HL-60/S4 treated with retinoic acid at 250 ng/mL for 4 days and 3 days (cell line): ENCODE results near the gene OR5A1.
"Not testable (repeated sequence)": the region's sequence is repeated elsewhere in the genome, so short reads cannot be mapped to it uniquely, and the experiment has no call there.

ENCODE experiments used
- in situ Hi-C: fragments of 300-500 bp; cut with MboI; formaldehyde crosslinking; loops from 2 replicates; pipeline ENCODE4 v1.7.0; 2022; ENCODE audit warnings: low sequenced_read_pairs

Gene OR5A1

GRCh38 chr11:59436169-59436568 lies at the start of gene OR5A1:
Gene OR5A1 (plus strand): TSS chr11:59436469. CDS start chr11:59443169, 6,700 bp downstream.
- in situ Hi-C loops, result no loop called here

DNA sequence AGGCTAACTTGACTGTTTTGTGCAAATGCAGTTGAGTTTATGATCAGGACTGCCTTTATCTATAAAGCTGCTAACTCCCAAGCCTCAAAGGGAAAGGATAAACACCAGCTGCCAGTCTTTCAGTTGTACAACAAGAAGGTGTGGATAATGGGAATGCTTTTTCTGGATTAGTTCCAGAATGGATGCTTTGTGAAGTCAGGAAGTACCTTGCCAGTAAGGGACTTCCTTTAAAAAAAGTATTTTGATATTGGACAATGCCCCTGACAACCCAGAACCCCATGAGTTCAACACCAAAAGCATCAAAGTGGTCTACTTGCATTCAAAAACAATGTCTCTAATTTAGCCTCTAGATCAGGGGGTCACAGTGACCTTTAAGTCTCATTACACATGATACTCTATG lies 42.1 kb upstream of the OR5A1 start:
- in situ Hi-C loops, result no loop called here

- in situ Hi-C loops, result no loop called here
Measured at GRCh38 chr11:59400461-59401261, 35.6 kb upstream of the OR5A1 start.

GRCh38 chr11:59401262-59401552 lies 35.1 kb upstream of the OR5A1 start:
- in situ Hi-C loops, result no loop called here

GRCh38 chr11:59403546-59403945 lies 32.7 kb upstream of the OR5A1 start:
- in situ Hi-C loops, result no loop called here

DNA sequence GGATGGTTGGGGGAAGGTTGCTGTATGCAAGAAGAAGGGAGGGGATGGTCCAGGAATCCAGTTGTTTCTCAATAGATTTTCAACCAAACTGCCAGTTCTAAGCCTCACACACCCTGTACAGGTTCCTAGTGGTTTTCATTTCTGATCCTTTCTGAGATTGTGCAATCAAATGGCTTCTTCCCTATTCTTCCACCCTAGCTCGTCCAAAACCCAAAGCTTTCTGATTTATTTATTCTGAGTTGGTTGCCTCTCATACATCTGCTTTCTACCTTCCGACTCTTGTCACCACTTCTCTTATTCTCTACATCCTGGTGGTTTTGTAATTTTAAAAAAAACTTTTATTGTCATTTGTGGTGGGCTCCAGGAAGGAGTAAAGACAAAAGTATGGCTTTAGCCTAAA lies 22.6 kb upstream of the OR5A1 start:
- in situ Hi-C loops, result no loop called here

- in situ Hi-C loops, result no loop called here
Measured at GRCh38 chr11:59415111-59415510, 21.2 kb upstream of the OR5A1 start.

DNA sequence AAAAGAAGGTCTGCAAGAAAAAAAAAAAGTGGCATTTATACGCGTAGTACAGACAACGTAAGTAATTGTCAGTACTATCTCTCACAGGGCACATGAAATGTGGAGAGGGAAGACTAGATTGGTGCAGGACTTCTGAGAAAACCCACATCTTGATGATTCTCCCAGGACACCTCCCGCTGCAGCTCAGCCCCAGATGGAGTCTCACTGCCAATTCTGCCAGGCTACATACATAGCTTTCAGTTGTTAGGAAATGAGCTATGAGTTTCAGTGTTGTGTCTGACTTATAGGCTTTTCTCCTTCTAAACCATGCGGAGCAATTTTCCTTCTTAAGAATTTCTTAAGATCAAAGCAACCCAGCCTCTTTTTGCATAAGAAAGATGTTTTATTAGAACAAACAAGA lies 19.7 kb upstream of the OR5A1 start:
- in situ Hi-C loops, result no loop called here

DNA sequence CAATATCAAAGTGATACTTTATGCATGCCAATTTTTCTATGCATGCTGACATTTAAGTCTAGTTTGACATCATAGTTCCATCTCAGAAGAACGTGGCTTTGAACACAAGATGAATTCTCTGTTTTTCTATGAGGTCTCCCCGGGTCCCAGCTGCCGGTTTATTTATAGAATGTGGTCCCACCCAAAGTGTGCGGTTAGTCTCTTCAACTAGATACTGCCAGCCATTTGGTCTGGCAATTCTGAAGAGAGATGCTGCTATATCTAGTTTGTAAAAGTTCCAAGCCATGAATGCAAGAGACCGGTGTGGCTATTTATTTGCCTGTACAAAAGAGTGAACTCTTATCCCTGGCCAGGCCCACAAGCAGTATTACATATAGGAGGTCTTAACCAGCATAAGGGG lies 19.2 kb upstream of the OR5A1 start:
- in situ Hi-C loops, result no loop called here

DNA sequence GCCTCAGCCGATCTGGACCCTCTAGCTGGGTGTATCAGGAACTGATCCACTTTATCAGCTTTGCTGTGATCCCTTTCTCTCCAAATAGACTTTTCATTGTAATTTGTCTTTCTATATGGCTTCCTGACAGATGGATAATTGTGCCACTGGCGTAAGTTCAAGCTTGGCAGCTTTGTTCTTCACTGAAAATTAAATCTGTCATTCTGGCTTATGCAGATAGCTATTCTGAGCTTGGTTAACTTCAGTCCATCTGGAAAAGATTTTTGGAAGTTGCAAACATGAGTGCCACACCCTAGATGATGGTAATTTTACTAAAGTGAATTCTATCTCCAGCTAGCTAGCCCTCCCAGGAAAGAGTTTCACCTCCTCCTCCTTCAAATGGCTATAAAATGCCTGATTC lies 18.1 kb upstream of the OR5A1 start:
- in situ Hi-C loops, result no loop called here

DNA sequence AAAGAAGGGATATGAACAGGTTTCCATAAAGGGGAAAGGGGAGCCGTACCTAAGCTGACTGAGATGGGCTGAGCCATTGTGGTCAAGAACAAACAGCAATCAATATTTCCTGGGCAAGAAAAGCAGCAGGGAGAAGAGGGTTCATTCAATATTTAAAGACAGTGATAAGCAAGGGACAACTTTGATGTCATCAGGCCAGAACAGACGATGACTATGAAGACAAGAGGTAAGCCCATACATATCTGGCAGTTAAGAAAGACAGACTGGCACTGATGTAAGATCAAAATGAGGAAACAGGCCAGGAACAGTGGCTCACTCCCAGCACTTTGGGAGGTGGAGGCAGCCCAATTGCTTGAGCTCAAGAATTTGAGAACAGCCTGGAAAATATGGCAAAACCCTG lies 12.4 kb upstream of the OR5A1 start:
- in situ Hi-C loops, result loop anchor here (10.0 kb wide), 1 partner anchor 239 kb away; no protein-coding TSS in a partner anchor

GRCh38 chr11:59425131-59425530 lies 11.1 kb upstream of the OR5A1 start:
- in situ Hi-C loops, result loop anchor here (10.0 kb wide), 1 partner anchor 240 kb away; no protein-coding TSS in a partner anchor

GRCh38 chr11:59426361-59427067 lies 9.8 kb upstream of the OR5A1 start, which contains the start of gene OR5A2:
Gene OR5A2 (minus strand): TSS chr11:59426413. CDS start chr11:59422953, 3,460 bp downstream.
- in situ Hi-C loops, result loop anchor here (10.0 kb wide), 1 partner anchor 242 kb away; no protein-coding TSS in a partner anchor

GRCh38 chr11:59427068-59427382 lies 9.2 kb upstream of the OR5A1 start:
- in situ Hi-C loops, result loop anchor here (10.0 kb wide), 1 partner anchor 242 kb away; no protein-coding TSS in a partner anchor

DNA sequence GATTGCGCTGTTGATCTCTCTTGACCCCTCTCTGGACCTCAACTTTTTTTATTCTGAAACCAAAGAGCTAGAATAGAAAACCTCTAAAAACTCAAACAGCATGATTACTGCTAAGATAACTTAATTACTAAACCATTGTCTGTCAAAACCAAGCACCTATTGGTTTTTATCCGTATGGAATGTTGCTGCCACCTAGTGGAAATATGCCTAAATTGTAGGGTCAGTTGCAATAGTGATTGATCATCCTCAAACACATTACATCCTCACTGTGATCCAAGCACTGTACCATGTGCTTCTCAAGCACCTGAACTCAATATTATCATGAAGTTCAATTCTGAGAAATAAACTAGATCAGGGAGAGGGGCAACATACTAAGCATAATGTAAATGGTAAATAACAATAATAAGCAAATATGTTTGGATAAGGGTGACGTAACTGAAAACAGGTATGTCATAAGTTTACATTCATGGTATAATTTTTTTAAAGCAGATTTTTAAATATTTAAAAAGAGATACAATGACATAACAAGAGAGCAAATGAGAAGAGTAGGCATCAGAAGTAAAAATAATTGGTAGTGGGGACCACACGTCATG lies 6.2 kb upstream of the OR5A1 start:
- in situ Hi-C loops, result loop anchor here (10.0 kb wide), 1 partner anchor 245 kb away; no protein-coding TSS in a partner anchor

DNA sequence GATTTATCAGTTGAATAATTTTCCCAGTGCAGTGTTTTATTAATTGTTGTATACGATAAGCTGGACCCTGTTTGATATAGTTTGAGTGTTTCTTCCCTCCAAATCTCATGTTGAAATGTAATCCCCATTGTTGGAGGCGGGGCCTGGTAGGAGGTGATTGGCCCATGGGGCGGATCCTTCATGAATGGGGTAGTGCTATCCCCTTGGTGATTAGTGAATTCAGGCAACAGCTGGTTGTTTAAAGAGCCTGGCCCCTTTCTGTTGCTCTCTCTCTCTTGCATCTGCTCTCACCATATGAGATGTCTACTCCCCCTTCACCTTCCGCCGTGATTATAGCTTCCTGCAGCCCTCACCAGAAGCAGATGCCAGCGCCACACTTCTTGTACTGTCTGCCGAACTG lies 1.5 kb downstream of the OR5A1 start:
- in situ Hi-C loops, result no loop called here

GRCh38 chr11:59445624-59446023 lies 9.4 kb downstream of the OR5A1 start:
- in situ Hi-C loops, result not testable (repeated sequence)

DNA sequence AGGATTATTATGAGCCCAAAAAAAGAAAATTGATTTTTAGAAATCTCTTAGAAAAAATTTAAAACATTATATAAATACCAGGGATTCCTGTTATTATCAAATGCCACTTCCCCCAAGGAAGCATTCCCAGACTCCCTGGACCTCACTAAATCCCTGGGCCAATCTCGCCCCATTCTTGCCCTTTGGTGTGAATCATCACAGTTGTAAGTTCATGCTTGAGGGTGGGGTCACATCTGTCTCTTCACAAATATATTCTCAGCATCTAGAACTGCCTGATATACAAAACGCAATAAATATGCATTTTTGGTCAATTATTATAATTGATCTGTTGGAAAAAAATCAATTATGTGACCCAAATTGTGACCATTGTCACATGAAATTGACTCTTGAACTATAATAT lies 12.2 kb downstream of the OR5A1 start:
- in situ Hi-C loops, result no loop called here

DNA sequence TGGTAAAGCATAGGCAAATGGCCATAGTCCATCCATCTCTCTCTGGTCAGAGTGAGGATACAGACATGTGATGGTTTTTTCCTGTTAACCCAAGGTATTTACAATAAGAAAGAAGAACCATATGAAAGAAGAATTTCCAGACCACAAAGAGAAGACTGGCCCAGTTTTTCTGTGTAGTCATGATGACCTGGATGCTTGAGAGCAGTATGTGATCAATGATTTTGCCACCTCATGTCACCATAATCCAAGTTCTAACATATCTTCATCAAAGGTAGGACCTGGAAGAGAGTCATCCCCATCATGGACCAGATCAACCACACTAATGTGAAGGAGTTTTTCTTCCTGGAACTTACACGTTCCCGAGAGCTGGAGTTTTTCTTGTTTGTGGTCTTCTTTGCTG lies 20.4 kb downstream of the OR5A1 start, which contains the start of gene OR4D6:
Gene OR4D6, plus strand, starts transcription at position 301 of the 400 bp plus-strand sequence. Its CDS starts 0 bp downstream, at position 301.
- in situ Hi-C loops, result no loop called here

GRCh38 chr11:59459916-59460315 lies 23.6 kb downstream of the OR5A1 start:
- in situ Hi-C loops, result no loop called here

- in situ Hi-C loops, result no loop called here
Measured at GRCh38 chr11:59463190-59463641, 26.9 kb downstream of the OR5A1 start.

DNA sequence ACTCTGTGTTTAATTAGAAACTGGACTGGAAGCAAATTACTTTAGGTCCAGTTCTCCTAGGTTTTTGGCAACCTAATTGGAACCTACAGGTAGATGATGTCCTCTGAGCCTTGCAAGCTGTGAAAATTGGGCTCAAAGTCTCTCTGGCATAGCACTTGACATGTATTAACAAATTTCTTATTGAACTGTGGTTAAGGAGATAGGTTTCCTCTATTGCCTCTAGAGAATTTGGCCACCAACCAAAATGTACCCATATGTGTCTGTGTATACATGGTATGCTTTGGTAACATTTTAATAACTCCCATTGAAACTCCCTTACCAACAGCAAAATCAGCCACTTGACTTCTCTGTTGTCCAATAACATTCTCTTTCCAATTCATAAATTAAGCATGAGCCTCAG lies 36.7 kb downstream of the OR5A1 start, which contains the start of gene OR4D10:
Gene OR4D10, plus strand, starts transcription at position 301 of the 400 bp plus-strand sequence. CDS start 4,115 bp downstream, outside the sequence.
- in situ Hi-C loops, result no loop called here
